ENCODE data around the gene JPT2. TPM values are rescaled to one million over a fixed set of nuclear protein-coding genes. Genes with fewer than 3 reads are reported as not detected.

Gene JPT2
- total RNA-seq, 1 experiment from 2014 or later: 96.1 TPM

Small RNA genes within 50 kb of the gene (small RNA-seq; reads per million reads assigned to genes)
- not detected for gene MIR3177

Other genes starting within 250 kb of the JPT2 start
- gene PERCC1, start 247.2 kb upstream of the JPT2 start, total RNA-seq (2014; rRNA removed; shearing (Covaris generic)): 0.10 TPM in 1 of 2 replicates, not detected in the other
- gene CCDC154, start 233.7 kb upstream of the JPT2 start, total RNA-seq (2014; rRNA removed; shearing (Covaris generic)): not detected in 2 replicates
- gene CLCN7, start 203.3 kb upstream of the JPT2 start, total RNA-seq (2014; rRNA removed; shearing (Covaris generic)): 121 and 151 TPM in 2 replicates
- gene PTX4, start 189.3 kb upstream of the JPT2 start, total RNA-seq (2014; rRNA removed; shearing (Covaris generic)): 0.15 TPM in 1 of 2 replicates, not detected in the other
- 72.4 and 77.3 TPM in 2 replicates for gene TELO2, start 184.9 kb upstream of the JPT2 start, total RNA-seq (2014; rRNA removed; shearing (Covaris generic))
- 0.61 and 0.78 TPM in 2 replicates for gene TMEM204, start 144.6 kb upstream of the JPT2 start, total RNA-seq (2014; rRNA removed; shearing (Covaris generic))
- 12.5 and 16.3 TPM in 2 replicates for gene IFT140, start 66.2 kb upstream of the JPT2 start, total RNA-seq (2014; rRNA removed; shearing (Covaris generic))
- gene CRAMP1, start 65.9 kb upstream of the JPT2 start, total RNA-seq (2014; rRNA removed; shearing (Covaris generic)): 9.7 and 10.6 TPM in 2 replicates
- gene MAPK8IP3, start 27.9 kb downstream of the JPT2 start, total RNA-seq (2014; rRNA removed; shearing (Covaris generic)): 91.6 and 120 TPM in 2 replicates
- 186 and 224 TPM in 2 replicates for gene NME3, start 93.3 kb downstream of the JPT2 start, total RNA-seq (2014; rRNA removed; shearing (Covaris generic))
- gene EME2, start 94.5 kb downstream of the JPT2 start, total RNA-seq (2014; rRNA removed; shearing (Covaris generic)): 75.6 and 84.1 TPM in 2 replicates
- 355 and 493 TPM in 2 replicates for gene MRPS34, start 94.9 kb downstream of the JPT2 start, total RNA-seq (2014; rRNA removed; shearing (Covaris generic))
- gene SPSB3, start 104.3 kb downstream of the JPT2 start, total RNA-seq (2014; rRNA removed; shearing (Covaris generic)): 96.9 and 102 TPM in 2 replicates
- 215 and 217 TPM in 2 replicates for gene NUBP2, start 104.7 kb downstream of the JPT2 start, total RNA-seq (2014; rRNA removed; shearing (Covaris generic))
- gene IGFALS, start 115.4 kb downstream of the JPT2 start, total RNA-seq (2014; rRNA removed; shearing (Covaris generic)): 0.08 TPM in 1 of 2 replicates, not detected in the other
- gene HAGH, start 148.5 kb downstream of the JPT2 start, total RNA-seq (2014; rRNA removed; shearing (Covaris generic)): 81.9 and 85.2 TPM in 2 replicates
- 85.5 and 92.5 TPM in 2 replicates for gene FAHD1, start 148.9 kb downstream of the JPT2 start, total RNA-seq (2014; rRNA removed; shearing (Covaris generic))
- gene MEIOB, start 193.9 kb downstream of the JPT2 start, total RNA-seq (2014; rRNA removed; shearing (Covaris generic)): not detected in 2 replicates
- gene HS3ST6, start 240.1 kb downstream of the JPT2 start, total RNA-seq (2014; rRNA removed; shearing (Covaris generic)): not detected in 2 replicates